Activated naive CD8-positive, alpha-beta T cell treated with anti-CD3 and anti-CD28 coated beads, Interleukin-2, amount 50 U/mL, for 16 hours (primary cell): ENCODE results near the gene THTPA.

Source experiments
- DNase-seq: peaks from one replicate; pipeline ENCODE4 v3.0.0-alpha.2; 2020; ENCODE audit warnings: low read depth, low spot score

THTPA gene

GRCh38 chr14:23551266-23552028 is 4.6 kb upstream of the THTPA start, which contains the start of gene ZFHX2:
Gene ZFHX2 (minus strand): TSS chr14:23551765. CDS start chr14:23535325, 16,440 bp downstream.
- peak; percentile 60 for DNase-seq

GRCh38 chr14:23555533-23555881 is 564 bp upstream of the THTPA start:
- no peak for DNase-seq

GRCh38 chr14:23556700-23557440 is 799 bp downstream of the THTPA start:
- DNase-seq = no peak

- no peak for DNase-seq
Observed at GRCh38 chr14:23557521-23557920, 1.4 kb downstream of the THTPA start.

GRCh38 chr14:23557946-23558345 is 1.9 kb downstream of the THTPA start:
- DNase-seq = no peak

GRCh38 chr14:23558346-23559009 is 2.4 kb downstream of the THTPA start:
- DNase-seq = no peak

- DNase-seq = peak; percentile 39
Observed at GRCh38 chr14:23559010-23559925, 3.2 kb downstream of the THTPA start.

GRCh38 chr14:23559926-23560520 is 4.0 kb downstream of the THTPA start:
- no peak for DNase-seq

GRCh38 chr14:23561259-23561658 is 5.2 kb downstream of the THTPA start:
- no peak for DNase-seq

- DNase-seq = no peak
Observed at GRCh38 chr14:23561873-23562821, 6.1 kb downstream of the THTPA start.

GRCh38 chr14:23562822-23563472 is 6.9 kb downstream of the THTPA start:
- peak; percentile 26 for DNase-seq

GRCh38 chr14:23563473-23564180 is 7.6 kb downstream of the THTPA start:
- DNase-seq = no peak

- DNase-seq = no peak
Observed at GRCh38 chr14:23564181-23564812, 8.2 kb downstream of the THTPA start.

- no peak for DNase-seq
Observed at GRCh38 chr14:23564876-23565275, 8.8 kb downstream of the THTPA start.

GRCh38 chr14:23565626-23566025 is 9.6 kb downstream of the THTPA start:
- DNase-seq = no peak

- no peak for DNase-seq
Observed at GRCh38 chr14:23566112-23566777, 10.2 kb downstream of the THTPA start.

- no peak for DNase-seq
Observed at GRCh38 chr14:23566778-23567185, 10.7 kb downstream of the THTPA start.
